K562 (cell line): ENCODE results near the gene DSTYK. TPM values are rescaled to one million over a fixed set of nuclear protein-coding genes. Genes with fewer than 3 reads are reported as not detected.

ENCODE experiments used
- ATF7 ChIP-seq: fragments of 450-650 bp; IDR thresholded peaks from 2 replicates; pipeline ENCODE4 v1.7.1; 2014; ENCODE audit warnings: mild to moderate bottlenecking, moderate library complexity
- CXXC5 ChIP-seq: fragments of 250-450 bp; sonication (Bioruptor Pico); IDR thresholded peaks from 2 replicates; pipeline ENCODE4 v1.8.0; 2022; ENCODE audit warnings: inconsistent platforms, mild to moderate bottlenecking, moderate library complexity
- DACH1 ChIP-seq: fragments of 450-650 bp; IDR thresholded peaks from 2 replicates; pipeline ENCODE4 v1.6.1; 2018; ENCODE audit not compliant: partially characterized antibody
- HMGN3 ChIP-seq: IDR thresholded peaks from 2 replicates; pipeline ENCODE4 v1.6.1; 2011; ENCODE audit warnings: borderline replicate concordance, low read depth, mild to moderate bottlenecking, mixed read lengths, low read length; ENCODE audit not compliant: insufficient read length; ENCODE audit errors: extremely low read depth
- IRF2 ChIP-seq: sonication (generic); formaldehyde crosslinking; IDR thresholded peaks from 2 replicates; pipeline ENCODE4 v1.8.1; 2022; ENCODE audit warnings: mild to moderate bottlenecking, missing genetic modification reagents
- KDM5B ChIP-seq: fragments of 200-600 bp; sonication (generic); IDR thresholded peaks from 2 replicates; pipeline ENCODE4 v1.6.1; 2012; ENCODE audit warnings: low read depth, mild to moderate bottlenecking, moderate library complexity, low read length, control low read depth, inconsistent platforms; ENCODE audit not compliant: insufficient replicate concordance
- NELFE ChIP-seq: IDR thresholded peaks from 2 replicates; pipeline ENCODE4 v1.6.1; 2011; ENCODE audit warnings: mild to moderate bottlenecking; ENCODE audit not compliant: insufficient read depth, insufficient read length
- NFE2 ChIP-seq: IDR thresholded peaks from 2 replicates; pipeline ENCODE4 v1.6.1; 2014; ENCODE audit warnings: antibody characterized with exemption, low read depth
- NR1H2 ChIP-seq: sonication (generic); formaldehyde crosslinking; IDR thresholded peaks from 2 replicates; pipeline ENCODE4 v1.4.0; 2020; ENCODE audit warnings: mild to moderate bottlenecking, missing genetic modification reagents
- RAD21 ChIP-seq, 2 experiments: fragments of 250-450 bp in 1 of 2; fragments of 450-650 bp in 1 of 2; sonication (Bioruptor Pico) in 1 of 2; formaldehyde crosslinking in 1 of 2; IDR thresholded peaks in 1 of 2; conservative IDR thresholded peaks in 1 of 2; 2 replicates each; pipeline versions ENCODE4 v1.4.0 to v1.8.0; 2020 to 2022; ENCODE audit warnings: mild to moderate bottlenecking in 2 of 2, moderate library complexity in 1 of 2
- SOX6 ChIP-seq: fragments of 450-650 bp; IDR thresholded peaks from 2 replicates; pipeline ENCODE4 v1.6.1; 2014; ENCODE audit warnings: mild to moderate bottlenecking
- TBL1XR1 ChIP-seq, 2 experiments: IDR thresholded peaks; 2 replicates each; pipeline ENCODE4 v1.6.1; 2012; ENCODE audit warnings: improper control_type of control experiment in 2 of 2, low read length in 2 of 2, mild to moderate bottlenecking in 1 of 2
- ZSCAN32 ChIP-seq: fragments of 450-650 bp; formaldehyde crosslinking; IDR thresholded peaks from 2 replicates; pipeline ENCODE4 v1.4.0; 2020; ENCODE audit warnings: mild to moderate bottlenecking, moderate library complexity
- polyA plus RNA-seq, 8 experiments: library from polyadenylated mRNA; depleted of rRNA in 4 of 8; stranded (reverse) in 5 of 8; unstranded in 3 of 8; fragments of >200 nt; fragmentation: Nextera tagmentation in 2 of 8; fragmentation: Illumina TruSeq in 1 of 8; extraction: Ambion mirVana in 2 of 8; extraction: Trizol in 1 of 8; gene quantifications; 2 replicates each; pipeline versions ENCODE4 v1.2.1 to v1.2.3, GENCODE V29; 2011 to 2014; ENCODE audit warnings: inconsistent platforms in 1 of 8, missing spikeins in 1 of 8
- total RNA-seq, 7 experiments: library from RNA; depleted of rRNA in 6 of 7; stranded (reverse); fragments of >200 nt in 6 of 7; fragmentation: Illumina TruSeq in 2 of 7; extraction: Trizol in 2 of 7; gene quantifications; 2 replicates each; pipeline versions ENCODE4 v1.2.1 to v1.2.3, GENCODE V29; 2011 to 2021; ENCODE audit warnings: low replicate concordance in 1 of 7
- TF ChIP-seq, protein P1 (sequence below): sonication (generic); formaldehyde crosslinking; IDR thresholded peaks from 2 replicates; pipeline ENCODE4 v1.8.1; 2023; ENCODE audit warnings: missing genetic modification reagents, mild to moderate bottlenecking, borderline replicate concordance
- TF ChIP-seq, protein P2 (sequence below): sonication (generic); formaldehyde crosslinking; IDR thresholded peaks from 2 replicates; pipeline ENCODE4 v1.8.0; 2022; ENCODE audit warnings: mild to moderate bottlenecking, missing genetic modification reagents

Gene DSTYK
- total and polyA plus RNA-seq, 9 of the 15 experiments (the other 6 are each of a cell fraction or from before 2014, with no cell fraction given), result 4.2 to 7.1 (median 6.2) TPM

DNA sequence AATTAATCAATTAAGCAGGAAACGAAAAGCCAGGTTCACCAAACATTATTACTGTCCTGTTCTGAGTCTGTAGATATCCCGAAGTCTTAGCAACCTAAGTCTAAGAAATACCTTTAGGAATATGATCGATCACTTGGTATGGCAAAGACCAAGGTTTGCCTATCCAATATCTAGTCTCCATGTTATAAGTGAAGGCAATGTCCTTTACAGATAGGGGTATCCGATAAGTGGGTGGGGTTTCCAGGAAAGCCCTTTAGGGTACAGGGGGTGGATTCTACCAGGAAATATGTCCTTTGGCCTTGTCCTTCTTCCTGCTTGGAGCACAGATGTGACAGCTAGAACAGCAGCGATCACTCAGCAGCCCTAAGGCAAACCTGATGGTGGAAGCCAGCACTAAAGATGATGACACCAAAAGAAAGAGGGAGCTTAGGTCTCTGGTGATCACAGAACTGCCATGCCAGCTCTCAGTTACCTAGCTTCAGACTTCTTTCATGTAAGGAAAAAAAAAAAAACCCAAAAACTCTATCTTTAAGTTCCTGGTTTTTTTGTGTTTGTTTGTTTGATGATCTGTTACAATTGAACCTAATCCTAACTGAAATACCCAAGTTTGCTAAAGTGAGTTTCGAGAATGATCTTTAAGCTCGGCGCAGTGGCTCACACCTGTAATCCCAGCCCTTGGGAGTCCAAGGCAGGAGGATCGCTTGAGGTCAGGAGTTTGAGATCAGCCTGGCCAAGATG lies 40.8 kb downstream of the DSTYK start (continued):
- TF ChIP-seq ZSCAN32 (CRISPR knock-in tag) (no peak), ATF7 (peak; percentile 76; the same call in 1 of the 2 replicates), NELFE (no peak), SOX6 (0 out of 2 replicates have a peak, but pooled peaks have one; percentile 46), NFE2 (no peak), NR1H2 (CRISPR knock-in tag) (no peak), HMGN3 (no peak), RAD21 (CRISPR knock-in tag; conservative IDR thresholded peaks at IDR 0.05 in 1 of 2, IDR thresholded peaks at IDR 0.05 in 1 of 2) (peak in 1 of 2 experiments; percentile 34; a peak in 2 of 4 replicates), TBL1XR1 (IDR thresholded peaks at IDR 0.05; ENCODE audit: low read length in 2 of 2) (peak in 1 of 2 experiments; percentile 53; a peak in 1 of 4 replicates), IRF2 (no peak), CXXC5 (peak; percentile 82), KDM5B (no peak), DACH1 (no peak)
- TF ChIP-seq, protein P1, sequence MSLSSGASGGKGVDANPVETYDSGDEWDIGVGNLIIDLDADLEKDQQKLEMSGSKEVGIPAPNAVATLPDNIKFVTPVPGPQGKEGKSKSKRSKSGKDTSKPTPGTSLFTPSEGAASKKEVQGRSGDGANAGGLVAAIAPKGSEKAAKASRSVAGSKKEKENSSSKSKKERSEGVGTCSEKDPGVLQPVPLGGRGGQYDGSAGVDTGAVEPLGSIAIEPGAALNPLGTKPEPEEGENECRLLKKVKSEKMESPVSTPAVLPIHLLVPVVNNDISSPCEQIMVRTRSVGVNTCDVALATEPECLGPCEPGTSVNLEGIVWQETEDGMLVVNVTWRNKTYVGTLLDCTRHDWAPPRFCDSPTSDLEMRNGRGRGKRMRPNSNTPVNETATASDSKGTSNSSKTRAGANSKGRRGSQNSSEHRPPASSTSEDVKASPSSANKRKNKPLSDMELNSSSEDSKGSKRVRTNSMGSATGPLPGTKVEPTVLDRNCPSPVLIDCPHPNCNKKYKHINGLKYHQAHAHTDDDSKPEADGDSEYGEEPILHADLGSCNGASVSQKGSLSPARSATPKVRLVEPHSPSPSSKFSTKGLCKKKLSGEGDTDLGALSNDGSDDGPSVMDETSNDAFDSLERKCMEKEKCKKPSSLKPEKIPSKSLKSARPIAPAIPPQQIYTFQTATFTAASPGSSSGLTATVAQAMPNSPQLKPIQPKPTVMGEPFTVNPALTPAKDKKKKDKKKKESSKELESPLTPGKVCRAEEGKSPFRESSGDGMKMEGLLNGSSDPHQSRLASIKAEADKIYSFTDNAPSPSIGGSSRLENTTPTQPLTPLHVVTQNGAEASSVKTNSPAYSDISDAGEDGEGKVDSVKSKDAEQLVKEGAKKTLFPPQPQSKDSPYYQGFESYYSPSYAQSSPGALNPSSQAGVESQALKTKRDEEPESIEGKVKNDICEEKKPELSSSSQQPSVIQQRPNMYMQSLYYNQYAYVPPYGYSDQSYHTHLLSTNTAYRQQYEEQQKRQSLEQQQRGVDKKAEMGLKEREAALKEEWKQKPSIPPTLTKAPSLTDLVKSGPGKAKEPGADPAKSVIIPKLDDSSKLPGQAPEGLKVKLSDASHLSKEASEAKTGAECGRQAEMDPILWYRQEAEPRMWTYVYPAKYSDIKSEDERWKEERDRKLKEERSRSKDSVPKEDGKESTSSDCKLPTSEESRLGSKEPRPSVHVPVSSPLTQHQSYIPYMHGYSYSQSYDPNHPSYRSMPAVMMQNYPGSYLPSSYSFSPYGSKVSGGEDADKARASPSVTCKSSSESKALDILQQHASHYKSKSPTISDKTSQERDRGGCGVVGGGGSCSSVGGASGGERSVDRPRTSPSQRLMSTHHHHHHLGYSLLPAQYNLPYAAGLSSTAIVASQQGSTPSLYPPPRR (CRISPR knock-in tag), result no peak
- TF ChIP-seq, protein P2, sequence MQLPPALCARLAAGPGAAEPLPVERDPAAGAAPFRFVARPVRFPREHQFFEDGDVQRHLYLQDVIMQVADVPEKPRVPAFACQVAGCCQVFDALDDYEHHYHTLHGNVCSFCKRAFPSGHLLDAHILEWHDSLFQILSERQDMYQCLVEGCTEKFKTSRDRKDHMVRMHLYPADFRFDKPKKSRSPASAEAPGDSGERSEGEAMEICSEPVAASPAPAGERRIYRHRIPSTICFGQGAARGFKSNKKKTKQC (CRISPR knock-in tag), result no peak
